Peyer's patch (tissue), 4 donors: ENCODE measurements around the gene PLAA.

ENCODE experiments used
- POLR2A ChIP-seq, 2 donors: fragments of 450-650 bp; IDR thresholded peaks; one replicate each; pipeline ENCODE4 v1.5.1; 2017; ENCODE audit warnings: antibody characterized with exemption in 2 of 2, mild to moderate bottlenecking in 2 of 2, moderate library complexity in 2 of 2
- TF ChIP-seq, protein P1 (sequence below), 6 experiments: fragments of 450-650 bp in 4 of 6; fragments of 200-600 bp in 2 of 6; sonication (generic) in 1 of 6; IDR thresholded peaks; one replicate each; pipeline ENCODE4 v1.5.1; 2017 to 2019; ENCODE audit warnings: antibody characterized with exemption in 6 of 6, mild to moderate bottlenecking in 3 of 6, moderate library complexity in 1 of 6

DNA sequence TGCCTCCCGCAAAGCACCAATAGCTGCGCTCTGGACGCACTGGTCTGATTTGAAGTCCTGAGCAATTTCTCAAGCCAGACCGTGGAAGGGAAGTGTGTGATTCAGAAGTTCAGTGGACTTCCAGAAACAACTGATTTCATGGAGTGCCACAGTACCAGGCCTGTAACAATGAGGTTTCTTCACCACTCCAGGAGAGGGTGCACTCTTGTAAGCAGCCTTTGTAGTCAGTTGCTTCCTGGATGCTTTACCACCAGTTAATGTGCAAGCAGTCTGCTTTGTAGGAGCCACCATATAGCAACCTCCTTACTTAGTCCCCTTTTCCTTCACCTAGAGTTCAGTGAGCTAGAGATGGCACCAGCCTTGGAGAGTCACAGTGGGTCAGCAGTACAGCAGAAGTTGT is 66.8 kb downstream of the PLAA start:
- TF ChIP-seq, protein P1, sequence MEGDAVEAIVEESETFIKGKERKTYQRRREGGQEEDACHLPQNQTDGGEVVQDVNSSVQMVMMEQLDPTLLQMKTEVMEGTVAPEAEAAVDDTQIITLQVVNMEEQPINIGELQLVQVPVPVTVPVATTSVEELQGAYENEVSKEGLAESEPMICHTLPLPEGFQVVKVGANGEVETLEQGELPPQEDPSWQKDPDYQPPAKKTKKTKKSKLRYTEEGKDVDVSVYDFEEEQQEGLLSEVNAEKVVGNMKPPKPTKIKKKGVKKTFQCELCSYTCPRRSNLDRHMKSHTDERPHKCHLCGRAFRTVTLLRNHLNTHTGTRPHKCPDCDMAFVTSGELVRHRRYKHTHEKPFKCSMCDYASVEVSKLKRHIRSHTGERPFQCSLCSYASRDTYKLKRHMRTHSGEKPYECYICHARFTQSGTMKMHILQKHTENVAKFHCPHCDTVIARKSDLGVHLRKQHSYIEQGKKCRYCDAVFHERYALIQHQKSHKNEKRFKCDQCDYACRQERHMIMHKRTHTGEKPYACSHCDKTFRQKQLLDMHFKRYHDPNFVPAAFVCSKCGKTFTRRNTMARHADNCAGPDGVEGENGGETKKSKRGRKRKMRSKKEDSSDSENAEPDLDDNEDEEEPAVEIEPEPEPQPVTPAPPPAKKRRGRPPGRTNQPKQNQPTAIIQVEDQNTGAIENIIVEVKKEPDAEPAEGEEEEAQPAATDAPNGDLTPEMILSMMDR (IDR thresholded peaks at IDR 0.05), result no peak
- no peak for TF ChIP-seq POLR2A (IDR thresholded peaks at IDR 0.05)
